HG03432 (cell line): ENCODE measurements around the gene KDM3B.
A peak's percentile ranks its signal among the peaks of the same experiment; 100 is the strongest.

ENCODE experiments used
- ATAC-seq: cut with Tn5 transposase; IDR thresholded peaks from one replicate; pipeline ENCODE4 v1.9.1; 2021; ENCODE audit warnings: mild to moderate bottlenecking, moderate library complexity; ENCODE audit not compliant: unreplicated experiment

The KDM3B gene

GRCh38 chr5:138349852-138350562 lies 2.5 kb upstream of the KDM3B start:
- ATAC-seq: no peak

- no peak for ATAC-seq
These were observed 2.0 kb upstream of the KDM3B start for GRCh38 chr5:138350563-138350890.

- no peak for ATAC-seq
These were observed 1.4 kb upstream of the KDM3B start for GRCh38 chr5:138351056-138351455.

GRCh38 chr5:138351517-138351916 lies 968 bp upstream of the KDM3B start:
- no peak for ATAC-seq

- peak; percentile 51 for ATAC-seq
These were observed 456 bp downstream of the KDM3B start for GRCh38 chr5:138352722-138353559.

GRCh38 chr5:138353560-138354080 lies 1.1 kb downstream of the KDM3B start:
- no peak for ATAC-seq

- ATAC-seq: no peak
These were observed 1.9 kb downstream of the KDM3B start for GRCh38 chr5:138354387-138354786.

- peak; percentile 43 for ATAC-seq
These were observed 2.5 kb downstream of the KDM3B start for GRCh38 chr5:138354926-138355378.

GRCh38 chr5:138359621-138360020 lies 7.1 kb downstream of the KDM3B start:
- ATAC-seq: no peak

- ATAC-seq: no peak
These were observed 8.5 kb downstream of the KDM3B start for GRCh38 chr5:138360941-138361452.

GRCh38 chr5:138364576-138364975 lies 12.1 kb downstream of the KDM3B start:
- no peak for ATAC-seq

GRCh38 chr5:138366632-138367382 lies 14.3 kb downstream of the KDM3B start:
- no peak for ATAC-seq

GRCh38 chr5:138369261-138369660 lies 16.8 kb downstream of the KDM3B start:
- no peak for ATAC-seq

GRCh38 chr5:138369706-138370105 lies 17.2 kb downstream of the KDM3B start:
- ATAC-seq: no peak

GRCh38 chr5:138370537-138370936 lies 18.1 kb downstream of the KDM3B start:
- ATAC-seq: no peak

GRCh38 chr5:138371454-138371853 lies 19.0 kb downstream of the KDM3B start:
- no peak for ATAC-seq

- peak; percentile 76 for ATAC-seq
These were observed 19.7 kb downstream of the KDM3B start for GRCh38 chr5:138372225-138372624.

GRCh38 chr5:138372653-138373052 lies 20.2 kb downstream of the KDM3B start:
- no peak for ATAC-seq

GRCh38 chr5:138382347-138382746 lies 29.9 kb downstream of the KDM3B start:
- ATAC-seq: no peak

- no peak for ATAC-seq
These were observed 33.2 kb downstream of the KDM3B start for GRCh38 chr5:138385660-138386059.

GRCh38 chr5:138386290-138386689 lies 33.8 kb downstream of the KDM3B start:
- no peak for ATAC-seq
